IMR-90 (cell line): Measurements from ENCODE around the gene MYO3B. TPM values are rescaled to one million over a fixed set of nuclear protein-coding genes. Genes with fewer than 3 reads are reported as not detected.

Source experiments
- ATAC-seq: fragments of 200-7000 bp; cut with Tn5 transposase; 2 replicates; pipeline ENCODE4 v1.9.1; 2020; ENCODE audit warnings: low read depth, mild to moderate bottlenecking, moderate library complexity
- BruUV-seq: library from RNA; stranded (reverse); fragments of 400-500 nt; replicated peaks from 2 replicates; lab custom pipeline; 2021; lab: Mats Ljungman, UMichigan
- CTCF ChIA-PET: fragments of 300-600 bp; formaldehyde crosslinking; extraction: SDS; loops from one replicate; lab custom pipeline; 2021; ENCODE audit warnings: antibody characterized with exemption; lab: Yijun Ruan, JAX
- POLR2A ChIA-PET: fragments of 300-600 bp; sonication (Branson Sonifier 250); formaldehyde crosslinking; loops from one replicate; lab custom pipeline; 2022; ENCODE audit warnings: antibody characterized with exemption; ENCODE audit not compliant: unreplicated experiment; lab: Charles Lee
- DNase-seq: peaks from one replicate; pipeline ENCODE4 v3.0.0; 2013
- H2AFZ ChIP-seq: replicated peaks from 2 replicates; pipeline ENCODE3; 2013; ENCODE audit warnings: low read length, mild to moderate bottlenecking; ENCODE audit not compliant: poor library complexity
- H2AK5ac ChIP-seq: 2 replicates; pipeline ENCODE4 v1.6.1; 2013; ENCODE audit warnings: low read depth, low read length, inconsistent platforms
- H2AK9ac ChIP-seq: replicated peaks from 2 replicates; pipeline ENCODE3; 2013; ENCODE audit warnings: mild to moderate bottlenecking, low read depth, low read length, moderate library complexity; ENCODE audit not compliant: poor library complexity
- H2BK120ac ChIP-seq: 2 replicates; pipeline ENCODE4 v1.6.1; 2013; ENCODE audit warnings: low read depth, low read length, inconsistent platforms
- H2BK15ac ChIP-seq: 3 replicates; pipeline ENCODE4 v1.6.1; 2013; ENCODE audit warnings: low read depth, low read length, inconsistent platforms
- H2BK20ac ChIP-seq: 2 replicates; pipeline ENCODE4 v1.6.1; 2013; ENCODE audit warnings: low read depth, mild to moderate bottlenecking, inconsistent platforms, low read length, moderate library complexity
- H2BK5ac ChIP-seq: 2 replicates; pipeline ENCODE4 v1.6.1; 2013; ENCODE audit warnings: mild to moderate bottlenecking, low read depth, low read length, inconsistent platforms; ENCODE audit not compliant: poor library complexity, severe bottlenecking
- H3K14ac ChIP-seq: replicated peaks from 2 replicates; pipeline ENCODE4 v1.6.1; 2013; ENCODE audit warnings: low read depth, low read length, inconsistent platforms
- H3K18ac ChIP-seq: 2 replicates; pipeline ENCODE4 v1.6.1; 2013; ENCODE audit warnings: low read depth, low read length, control low read depth
- H3K23ac ChIP-seq: 2 replicates; pipeline ENCODE4 v1.6.1; 2013; ENCODE audit warnings: low read depth, low read length, inconsistent platforms
- H3K27ac ChIP-seq: 2 replicates; pipeline ENCODE4 v1.5.1; 2013; ENCODE audit warnings: mild to moderate bottlenecking, control low read depth, low read length; ENCODE audit not compliant: insufficient read depth
- H3K27me3 ChIP-seq: 2 replicates; pipeline ENCODE4 v1.6.1; 2013; ENCODE audit warnings: low read length; ENCODE audit not compliant: control insufficient read depth, insufficient read depth
- H3K36me3 ChIP-seq: 2 replicates; pipeline ENCODE4 v1.6.1; 2013; ENCODE audit warnings: low read length, mixed read lengths; ENCODE audit not compliant: control insufficient read depth, insufficient read depth
- H3K4ac ChIP-seq: 2 replicates; pipeline ENCODE4 v1.6.1; 2013; ENCODE audit warnings: low read depth, low read length, inconsistent platforms
- H3K4me1 ChIP-seq: 2 replicates; pipeline ENCODE4 v1.6.1; 2013; ENCODE audit warnings: low read length, mixed read lengths; ENCODE audit not compliant: control insufficient read depth, insufficient read depth
- H3K4me2 ChIP-seq: 2 replicates; pipeline ENCODE4 v1.6.1; 2013; ENCODE audit warnings: low read depth, mild to moderate bottlenecking, control low read depth, low read length, moderate library complexity
- H3K4me3 ChIP-seq: 2 replicates; pipeline ENCODE4 v1.5.1; 2013; ENCODE audit warnings: low read depth, mild to moderate bottlenecking, control low read depth, low read length, moderate library complexity; ENCODE audit not compliant: insufficient read depth
- H3K56ac ChIP-seq: 2 replicates; pipeline ENCODE4 v1.6.1; 2013; ENCODE audit warnings: low read length, inconsistent platforms; ENCODE audit not compliant: insufficient read depth; ENCODE audit errors: extremely low read depth
- H3K79me1 ChIP-seq, 2 experiments: 2 replicates each; pipeline ENCODE4 v1.6.1; 2013; ENCODE audit warnings: low read length in 2 of 2, inconsistent platforms in 1 of 2, low read depth in 1 of 2
- H3K9ac ChIP-seq: 2 replicates; pipeline ENCODE4 v1.6.1; 2013; ENCODE audit warnings: low read depth, low read length, control low read depth
- H3K9me1 ChIP-seq: 2 replicates; pipeline ENCODE4 v1.6.1; 2013; ENCODE audit warnings: low read length, inconsistent platforms; ENCODE audit not compliant: insufficient read depth
- H3K9me3 ChIP-seq: 2 replicates; pipeline ENCODE4 v1.6.1; 2013; ENCODE audit warnings: low read length; ENCODE audit not compliant: control insufficient read depth, insufficient read depth
- H4K20me1 ChIP-seq: 2 replicates; pipeline ENCODE4 v1.6.1; 2013; ENCODE audit warnings: low read length, inconsistent platforms; ENCODE audit not compliant: insufficient read depth
- H4K5ac ChIP-seq: 2 replicates; pipeline ENCODE4 v1.6.1; 2013; ENCODE audit warnings: mild to moderate bottlenecking, low read depth, low read length, control low read depth
- H4K8ac ChIP-seq, 2 experiments: 2 replicates each; pipeline ENCODE4 v1.6.1; 2013; ENCODE audit warnings: low read depth in 2 of 2, low read length in 2 of 2, control low read depth in 1 of 2, inconsistent platforms in 1 of 2
- H4K91ac ChIP-seq: 2 replicates; pipeline ENCODE4 v1.6.1; 2013; ENCODE audit warnings: low read depth, low read length, inconsistent platforms; ENCODE audit not compliant: insufficient read depth
- FOS ChIP-seq: fragments of 150-350 bp; IDR thresholded peaks from 2 replicates; pipeline ENCODE4 v1.6.1; 2016; ENCODE audit warnings: low read depth, low read length
- MAFK ChIP-seq: IDR thresholded peaks from 2 replicates; pipeline ENCODE4 v1.6.1; 2012; ENCODE audit warnings: low read depth, low read length, improper control_type of control experiment
- POLR2A ChIP-seq: IDR thresholded peaks from 2 replicates; pipeline ENCODE4 v1.6.1; 2012; ENCODE audit warnings: mild to moderate bottlenecking, low read depth, low read length
- WGBS, 2 experiments: methylation state at CpG; one replicate each; pipeline versions ENCODE4 v1.1.5 to v1.1.7; 2013; ENCODE audit warnings: missing lambda C conversion rate in 2 of 2; ENCODE audit not compliant: insufficient read length in 1 of 2; ENCODE audit errors: extremely low coverage in 2 of 2; 5-methylcytosine and 5-hydroxymethylcytosine counted together
- dilution Hi-C: fragments of 300-500 bp; cut with HindIII; formaldehyde crosslinking; loops from one replicate; pipeline ENCODE4 v1.14.3; 2018; ENCODE audit warnings: low sequenced_read_pairs; ENCODE audit not compliant: unreplicated experiment
- in situ Hi-C: fragments of 300-500 bp; cut with MboI; formaldehyde crosslinking; loops from 3 replicates; pipeline ENCODE4 v1.14.3; 2019; ENCODE audit warnings: low sequenced_read_pairs, inconsistent platforms, mixed read lengths
- intact Hi-C: fragments of 100-400 bp; cut with micrococcal nuclease; formaldehyde crosslinking; loops from 2 replicates; pipeline ENCODE4 v1.10.0; 2022
- polyA plus RNA-seq, 3 experiments: library from polyadenylated mRNA; depleted of rRNA; stranded (reverse); fragments of >200 nt; gene quantifications; 2 replicates each; pipeline ENCODE4 v1.2.3, GENCODE V29; 2012; ENCODE audit warnings: low replicate concordance in 1 of 3
- total RNA-seq: library from RNA; depleted of rRNA; stranded (reverse); fragments of >200 nt; gene quantifications from 2 replicates; pipeline ENCODE4 v1.2.3, GENCODE V29; 2012

The MYO3B gene
- total and polyA plus RNA-seq, 2 of the 4 experiments (the other 2 are of a cell fraction): 0.02 TPM; not detected in 1

DNA sequence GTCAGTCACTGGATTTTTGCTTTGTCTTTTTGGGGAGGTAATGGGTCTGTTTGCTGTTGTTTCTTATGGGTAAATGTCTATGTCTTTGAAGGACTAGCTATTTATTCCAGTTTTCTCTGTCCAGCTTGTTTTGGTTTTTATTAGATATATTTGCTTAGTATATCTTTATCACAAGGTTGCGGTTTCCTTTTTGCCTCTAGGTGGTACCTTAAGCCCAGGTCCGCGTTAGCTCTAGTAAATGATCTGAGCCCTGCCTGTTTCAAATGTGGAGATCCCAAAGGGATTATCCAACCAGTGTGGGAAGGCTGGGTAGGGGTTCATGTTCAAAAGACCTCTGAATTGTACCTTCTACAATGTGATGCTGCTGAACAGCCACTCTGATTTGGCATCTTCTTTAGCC lies 114.5 kb downstream of the MYO3B start:
- DNase-seq (no peak), ATAC-seq (no peak)
- no TSS peak for BruUV-seq
- ChIA-PET CTCF (no interaction called here), POLR2A (no interaction called here)
- H3K4me2 ChIP-seq: no peak overlapping the region
- H2BK20ac ChIP-seq: no peak overlapping the region
- H3K9me3 ChIP-seq: no peaks in the 10 kb centered on the region
- H3K4ac ChIP-seq: no peak overlapping the region
- H3K18ac ChIP-seq: no peak overlapping the region
- H2BK15ac ChIP-seq: no peak overlapping the region
- intact Hi-C loops (no loop called here), in situ Hi-C loops (no loop called here), dilution Hi-C loops (no loop called here)
- H2BK120ac ChIP-seq: no peak overlapping the region
- no peak overlapping the region for H2AFZ ChIP-seq
- no peaks in the 10 kb centered on the region for H3K9me1 ChIP-seq
- H2AK5ac ChIP-seq: no peak overlapping the region
- no peaks in the 10 kb centered on the region for H3K27me3 ChIP-seq
- no peak overlapping the region for H3K14ac ChIP-seq
- H3K56ac ChIP-seq: no peak overlapping the region
- no peaks in the 10 kb centered on the region for H4K20me1 ChIP-seq
- no peak overlapping the region for H3K27ac ChIP-seq
- WGBS, 2 experiments: no CpG with 5 or more reads among the region's 3 CpGs
- H3K36me3 ChIP-seq: no peaks in the 10 kb centered on the region
- TF ChIP-seq FOS (no peak), POLR2A (no peak), MAFK (no peak)
- H3K79me1 ChIP-seq: no peaks in the 10 kb centered on the region
- no peak overlapping the region for H4K5ac ChIP-seq
- H2AK9ac ChIP-seq: no peak overlapping the region
- no peak overlapping the region for H4K91ac ChIP-seq
- no peak overlapping the region for H2BK5ac ChIP-seq
- no peaks in the 10 kb centered on the region for H3K4me1 ChIP-seq
- H4K8ac ChIP-seq: no peak overlapping the region
- H3K9ac ChIP-seq: no peak overlapping the region
- H3K23ac ChIP-seq: no peak overlapping the region
- no peak overlapping the region for H3K4me3 ChIP-seq
